ENCODE data around the gene SYNGAP1.
A peak's percentile ranks its signal among the peaks of the same experiment; 100 is the strongest.

The SYNGAP1 gene

DNA sequence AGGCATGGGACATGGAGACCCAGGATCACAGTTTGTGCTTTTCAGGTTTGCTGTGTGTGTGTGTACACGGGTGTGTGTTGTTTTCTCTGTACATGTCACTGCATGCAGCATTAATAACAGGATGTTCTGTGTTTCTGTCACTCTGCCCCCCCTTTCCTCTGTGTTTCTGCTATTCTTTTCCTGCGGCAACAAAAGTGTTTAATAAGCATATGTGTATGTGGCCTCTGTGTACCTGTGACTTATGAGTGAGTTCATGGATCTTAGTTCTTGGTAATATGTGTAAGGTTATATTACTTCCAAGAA is 9.8 kb downstream of the SYNGAP1 start:
- no peak for TF ChIP-seq CTCF (IDR thresholded peaks at IDR 0.05; ENCODE audit: low read length, missing control alignments)
- no peak for DNase-seq (ENCODE audit: low read depth)
- H3K4me3 ChIP-seq (replicated peaks; ENCODE audit: low read depth, low read length) = no peak overlapping the region

- TF ChIP-seq CTCF (IDR thresholded peaks at IDR 0.05; ENCODE audit: low read length, missing control alignments) = no peak
- no peak overlapping the region for H3K4me3 ChIP-seq (replicated peaks; ENCODE audit: low read depth, low read length)
- no peak for DNase-seq (ENCODE audit: low read depth)
Observed at GRCh38 chr6:33430334-33430733, 10.5 kb downstream of the SYNGAP1 start.

GRCh38 chr6:33430991-33431879 is 11.4 kb downstream of the SYNGAP1 start:
- H3K4me3 ChIP-seq (replicated peaks; ENCODE audit: low read depth, low read length) = peak overlapping the region; percentile 7
- TF ChIP-seq CTCF (IDR thresholded peaks at IDR 0.05; ENCODE audit: low read length, missing control alignments) = no peak
- peak; percentile 57 for DNase-seq (ENCODE audit: low read depth)

DNA sequence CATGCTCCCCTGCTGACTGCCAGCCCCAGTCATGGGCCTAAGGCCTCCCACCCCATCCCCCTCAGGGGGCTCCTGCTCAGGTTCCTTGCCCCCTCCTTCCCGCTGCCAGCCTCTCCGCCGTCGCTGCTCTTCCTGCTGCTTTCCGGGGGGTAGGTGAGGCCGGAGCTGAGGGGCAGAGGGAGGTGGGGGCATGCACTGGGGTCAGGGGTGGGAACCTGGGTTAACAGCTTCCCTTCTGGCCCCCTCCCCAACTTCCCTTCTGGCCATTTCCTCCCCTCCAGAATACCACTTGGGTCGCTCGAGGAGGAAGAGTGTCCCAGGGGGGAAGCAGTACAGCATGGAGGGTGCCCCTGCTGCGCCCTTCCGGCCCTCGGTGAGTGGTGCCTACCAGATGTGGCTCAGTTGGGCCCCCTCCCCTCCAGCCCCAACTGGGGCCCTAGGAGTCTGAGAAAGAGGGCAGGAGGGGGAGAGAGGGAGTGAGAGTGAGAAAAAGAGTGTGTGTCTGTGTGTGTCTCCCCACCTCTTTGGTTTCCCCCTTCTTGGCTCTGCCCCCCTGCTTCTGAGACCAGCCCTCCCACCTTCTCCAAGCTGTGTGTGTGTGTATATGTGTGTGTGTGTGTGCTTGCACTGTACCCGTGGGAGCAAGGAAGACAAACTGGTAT is 12.1 kb downstream of the SYNGAP1 start:
- no peak for TF ChIP-seq CTCF (IDR thresholded peaks at IDR 0.05; ENCODE audit: low read length, missing control alignments)
- no peak for DNase-seq (ENCODE audit: low read depth)
- H3K4me3 ChIP-seq (replicated peaks; ENCODE audit: low read depth, low read length) = no peak overlapping the region

DNA sequence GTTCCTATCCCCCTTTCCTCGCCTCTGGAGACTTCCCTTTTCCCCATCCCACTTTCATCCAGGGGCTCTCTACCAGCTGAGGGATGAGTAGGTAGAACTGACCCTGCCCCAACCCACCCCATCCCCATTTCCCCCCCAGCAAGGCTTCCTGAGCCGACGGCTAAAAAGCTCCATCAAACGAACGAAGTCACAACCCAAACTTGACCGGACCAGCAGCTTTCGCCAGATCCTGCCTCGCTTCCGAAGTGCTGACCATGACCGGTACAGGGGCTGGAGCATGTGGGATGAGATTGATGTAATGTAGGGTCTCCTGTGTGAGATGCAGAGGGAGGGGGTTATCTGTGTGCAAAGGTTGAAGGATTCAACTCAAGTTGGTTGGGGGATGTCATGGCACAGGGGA is 12.7 kb downstream of the SYNGAP1 start:
- no peak overlapping the region for H3K4me3 ChIP-seq (replicated peaks; ENCODE audit: low read depth, low read length)
- no peak for TF ChIP-seq CTCF (IDR thresholded peaks at IDR 0.05; ENCODE audit: low read length, missing control alignments)
- no peak for DNase-seq (ENCODE audit: low read depth)

- TF ChIP-seq CTCF (IDR thresholded peaks at IDR 0.05; ENCODE audit: low read length, missing control alignments) = no peak
- DNase-seq (ENCODE audit: low read depth) = no peak
- no peak overlapping the region for H3K4me3 ChIP-seq (replicated peaks; ENCODE audit: low read depth, low read length)
Observed at GRCh38 chr6:33433001-33433543, 13.2 kb downstream of the SYNGAP1 start.

Measured in fibroblast of pulmonary artery (primary cell).